GM21367 (cell line): ENCODE results near the gene LY6G6C.

Experiments
- ATAC-seq: cut with Tn5 transposase; IDR thresholded peaks from one replicate; pipeline ENCODE4 v1.9.1; 2021; ENCODE audit not compliant: unreplicated experiment

The LY6G6C gene

DNA sequence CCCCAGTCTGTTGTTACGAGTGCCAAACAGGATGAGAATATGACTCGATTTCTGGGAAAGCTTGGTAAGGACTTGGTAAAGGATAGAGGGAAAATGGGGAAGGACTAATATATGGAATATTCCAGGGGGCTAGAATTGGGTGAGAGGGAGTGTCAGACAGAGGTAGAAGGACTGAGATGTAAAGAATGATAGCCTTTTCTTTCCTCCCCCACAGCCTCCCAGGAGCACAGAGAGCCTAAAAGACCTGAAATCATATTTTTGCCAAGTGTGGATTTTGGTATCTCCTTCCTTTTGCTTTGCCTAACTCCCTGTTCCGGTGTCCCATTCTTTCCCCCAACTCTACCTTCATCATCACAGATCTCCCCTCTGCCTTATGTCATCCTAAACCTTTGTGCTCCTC is 21.3 kb upstream of the LY6G6C start:
- no peak for ATAC-seq

DNA sequence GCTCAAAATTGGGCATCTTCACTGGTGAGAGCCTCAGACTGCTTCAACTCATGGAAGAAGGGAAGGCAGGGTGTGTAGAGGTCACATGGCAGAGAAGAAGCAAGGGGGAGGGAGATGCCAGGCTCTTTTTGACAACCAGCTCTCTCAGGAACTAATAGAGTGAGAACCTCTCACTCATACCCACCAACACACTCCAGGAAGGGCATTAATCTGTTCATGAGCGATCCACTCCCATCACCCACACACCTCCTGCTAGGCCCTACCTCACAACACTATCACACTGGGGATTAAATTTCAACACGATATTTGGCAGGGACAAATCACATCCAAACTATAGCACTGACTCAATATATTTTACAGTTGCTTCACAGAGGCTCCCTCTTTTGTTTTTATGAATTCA is 20.3 kb upstream of the LY6G6C start:
- no peak for ATAC-seq

DNA sequence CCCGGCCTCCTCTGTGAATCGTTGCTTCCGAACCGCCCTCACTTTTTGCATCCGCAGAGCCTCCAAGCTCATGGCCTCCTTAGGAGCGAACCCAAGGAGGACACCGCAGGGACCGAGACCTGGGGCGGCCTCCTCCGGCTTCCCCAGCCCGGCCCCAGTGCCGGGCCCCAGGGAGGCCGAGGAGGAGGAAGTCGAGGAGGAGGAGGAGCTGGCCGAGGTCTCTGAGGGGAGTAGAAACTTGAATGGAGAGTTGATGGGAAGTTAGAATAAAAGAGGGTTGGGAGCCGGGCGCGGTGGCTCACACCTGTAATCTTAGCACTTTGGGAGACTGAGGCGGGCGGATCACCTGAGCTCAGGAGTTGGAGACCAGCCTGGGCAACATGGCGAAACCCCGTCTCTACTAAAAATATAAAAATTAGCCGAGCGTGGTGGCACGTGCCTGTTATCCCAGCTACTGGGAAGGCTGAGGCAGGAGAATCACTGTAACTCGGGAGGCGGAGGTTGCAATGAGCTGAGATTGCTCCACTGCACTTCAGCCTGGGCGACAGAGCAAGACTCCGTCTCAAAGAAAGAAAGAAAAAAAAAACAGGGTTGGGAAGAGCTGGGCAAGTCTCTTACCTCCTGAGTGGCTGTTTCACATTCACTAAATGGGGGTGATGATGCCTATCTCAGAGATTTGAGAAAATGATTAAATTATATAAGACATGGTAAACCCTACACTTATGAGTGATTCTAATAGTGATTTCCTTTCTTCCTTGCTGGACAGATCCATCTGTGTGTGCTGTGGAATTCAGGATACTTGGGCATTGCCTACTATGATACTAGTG is 19.1 kb upstream of the LY6G6C start:
- no peak for ATAC-seq

DNA sequence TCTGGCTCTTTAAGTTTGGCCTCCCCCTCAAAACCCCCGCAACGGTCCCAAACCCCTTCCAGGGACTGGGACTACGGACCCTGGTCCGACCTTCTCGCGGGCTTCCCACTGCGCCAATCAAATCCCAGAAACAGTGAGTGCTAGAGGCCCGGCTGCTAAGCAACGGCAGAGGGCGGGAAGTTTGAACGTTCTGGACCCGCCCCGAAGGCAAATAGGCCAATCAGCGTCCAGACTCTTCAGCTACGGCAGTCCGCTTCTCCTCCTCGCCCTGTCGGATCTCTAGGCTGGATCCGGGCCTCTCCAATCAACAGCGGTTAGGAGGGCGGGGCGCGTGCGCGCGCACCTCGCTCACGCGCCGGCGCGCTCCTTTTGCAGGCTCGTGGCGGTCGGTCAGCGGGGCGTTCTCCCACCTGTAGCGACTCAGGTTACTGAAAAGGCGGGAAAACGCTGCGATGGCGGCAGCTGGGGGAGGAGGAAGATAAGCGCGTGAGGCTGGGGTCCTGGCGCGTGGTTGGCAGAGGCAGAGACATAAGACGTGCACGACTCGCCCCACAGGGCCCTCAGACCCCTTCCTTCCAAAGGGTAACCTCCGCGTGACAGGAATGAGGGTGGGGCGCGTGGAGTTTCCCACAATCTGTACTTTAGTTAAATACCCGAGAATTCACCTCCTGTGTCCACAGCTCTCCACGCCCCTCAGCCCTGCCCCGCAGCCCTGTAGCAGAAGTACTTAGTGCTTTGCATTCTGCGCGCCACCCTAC is 18.3 kb upstream of the LY6G6C start, which contains the start of gene MSH5:
TSS of gene MSH5 (plus strand) at position 367 of the 758 bp plus-strand sequence. CDS start 462 bp downstream, outside the sequence.
- ATAC-seq: peak; percentile 50

DNA sequence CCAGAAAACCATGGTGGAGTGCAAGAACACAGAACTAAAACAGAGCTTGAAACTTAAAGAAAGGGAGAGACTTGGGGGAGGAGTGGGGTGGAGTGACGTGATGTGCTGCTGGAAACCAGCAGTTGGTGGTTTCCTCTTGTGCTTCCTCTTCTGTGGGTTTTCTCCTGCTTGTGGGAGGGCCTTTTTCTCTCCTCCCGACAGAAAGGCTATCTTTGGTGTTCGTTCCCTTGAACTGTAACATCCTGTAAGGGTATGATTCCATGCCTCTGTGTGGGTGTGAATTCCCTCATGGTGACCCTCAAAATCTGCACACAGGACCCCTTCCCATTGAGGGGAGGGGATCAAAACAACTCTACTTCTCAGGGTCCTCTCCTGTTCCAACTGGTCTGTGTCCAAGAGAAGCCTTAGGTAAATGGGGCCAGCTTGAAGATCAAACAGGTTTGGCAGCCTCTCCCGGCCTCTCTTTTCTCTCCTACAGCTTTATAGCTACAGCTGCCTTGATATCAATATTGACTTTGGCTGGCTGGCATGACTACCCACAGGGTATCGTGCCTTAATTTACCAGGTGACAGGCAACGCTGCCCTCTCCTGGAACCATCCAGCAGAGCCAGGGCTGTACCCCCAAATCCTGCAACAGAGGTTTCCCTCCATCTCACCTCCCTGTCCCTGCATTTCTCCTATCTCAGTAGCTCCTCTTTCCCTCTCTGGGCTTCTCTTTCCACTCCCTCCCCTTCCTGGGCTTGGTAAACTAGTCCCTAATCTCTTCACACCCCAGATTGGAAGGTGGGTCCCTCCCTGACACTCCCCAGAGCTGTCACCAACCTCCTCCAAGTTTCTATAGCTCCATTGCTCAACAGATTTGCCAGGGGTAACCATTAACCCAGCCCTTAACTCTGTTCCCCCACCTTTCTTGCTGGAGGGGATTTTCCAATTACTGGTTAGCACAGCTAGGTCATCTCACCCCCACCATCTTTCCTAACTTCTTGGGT is 16.7 kb upstream of the LY6G6C start:
- ATAC-seq: peak; percentile 24

DNA sequence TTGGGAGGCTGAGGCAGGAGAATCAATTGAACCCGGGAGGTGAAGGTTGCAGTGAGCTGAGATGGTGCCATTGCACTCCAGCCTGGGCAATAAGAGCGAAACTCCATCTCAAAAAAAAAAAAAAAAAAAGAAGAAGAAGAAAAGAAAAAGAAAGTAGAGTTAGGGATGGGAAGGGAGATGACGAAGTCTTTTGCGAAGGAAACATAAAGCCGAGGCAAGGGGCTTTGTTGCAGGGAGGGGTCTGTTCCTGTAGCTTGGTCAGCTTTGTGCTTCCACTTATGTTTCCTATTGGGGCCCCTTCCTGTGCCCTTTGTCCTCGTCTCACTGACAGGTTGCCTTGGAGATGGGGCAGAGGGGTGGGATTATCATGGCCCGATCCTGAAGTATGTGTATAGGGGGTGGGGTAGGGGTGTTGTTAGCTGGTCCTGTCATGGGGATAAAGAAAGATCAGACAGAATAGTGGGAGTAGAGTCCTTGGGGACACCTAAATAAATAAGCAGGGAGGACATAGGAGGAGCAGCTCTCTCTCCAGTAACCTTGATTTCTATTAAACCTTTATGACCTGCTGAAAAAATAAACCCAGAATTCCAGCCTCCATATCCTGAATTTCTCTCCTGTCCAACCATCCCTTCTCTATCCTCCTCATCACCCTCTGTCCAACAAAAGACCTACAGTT is 15.9 kb upstream of the LY6G6C start:
- no peak for ATAC-seq

DNA sequence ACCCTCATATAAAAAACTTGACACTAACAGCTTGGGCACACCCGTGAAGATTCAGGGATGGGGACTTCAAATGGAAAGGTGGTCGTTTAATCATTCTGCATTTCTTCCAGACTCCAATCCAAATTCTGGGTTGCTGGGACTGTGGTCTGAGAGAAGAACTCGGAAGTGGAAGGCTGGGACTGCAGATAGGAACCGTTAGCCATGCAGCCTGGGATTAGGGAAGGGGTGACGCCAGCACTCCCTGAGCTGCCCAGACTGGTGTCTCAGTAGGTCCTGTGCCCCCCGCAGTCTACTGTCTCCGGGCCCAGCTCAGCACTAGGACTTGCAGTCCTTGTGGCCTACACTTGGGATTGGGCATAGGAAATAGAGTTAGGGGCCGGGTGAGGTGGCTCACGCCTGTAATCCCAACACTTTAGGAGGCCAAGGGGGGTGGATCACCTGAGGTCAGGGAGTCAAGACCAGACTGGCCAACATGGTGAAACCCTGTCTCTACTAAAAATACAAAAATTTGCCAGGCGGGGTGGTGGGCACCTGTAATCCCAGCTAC is 15.3 kb upstream of the LY6G6C start:
- ATAC-seq: no peak

DNA sequence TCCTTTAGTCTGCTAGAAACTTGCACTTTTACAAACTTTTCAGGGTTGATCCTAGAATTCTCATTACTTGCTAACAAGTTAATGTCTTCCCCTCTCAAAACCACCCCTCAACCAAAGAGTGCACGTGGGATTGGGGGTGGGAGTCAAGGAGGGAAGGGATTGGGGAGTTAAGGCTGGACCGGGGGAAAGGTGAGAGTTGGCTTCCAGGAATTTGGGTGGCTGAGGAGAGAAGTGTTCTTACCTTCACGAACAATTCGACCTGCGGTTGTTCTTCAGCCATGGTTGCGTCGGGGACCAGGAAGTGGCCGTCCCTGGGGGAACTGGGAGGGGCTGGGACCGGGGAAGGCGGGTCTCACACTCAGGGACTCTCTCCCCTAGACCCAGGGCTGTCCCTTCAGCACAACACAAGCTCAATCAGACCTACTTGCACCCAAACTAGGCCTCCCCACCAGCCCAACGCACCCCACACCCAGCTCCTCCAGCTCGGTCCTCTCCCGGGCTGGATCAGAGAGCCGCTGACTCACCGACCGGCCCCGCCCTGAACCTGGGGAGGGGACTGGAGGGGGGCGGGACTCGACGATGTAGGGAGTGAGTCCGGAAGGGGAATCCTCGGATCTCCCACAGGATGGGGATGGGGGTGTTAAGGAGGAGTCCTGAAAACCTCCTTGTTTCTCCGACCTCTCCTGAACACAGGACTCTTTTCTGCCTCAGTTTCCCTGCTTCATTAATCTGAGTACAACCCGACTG is 14.6 kb upstream of the LY6G6C start, which contains the start of gene CLIC1:
TSS of gene CLIC1 (minus strand) at position 510 of the 747 bp plus-strand sequence. CDS start at position 280, 230 bp downstream.
- ATAC-seq: no peak

DNA sequence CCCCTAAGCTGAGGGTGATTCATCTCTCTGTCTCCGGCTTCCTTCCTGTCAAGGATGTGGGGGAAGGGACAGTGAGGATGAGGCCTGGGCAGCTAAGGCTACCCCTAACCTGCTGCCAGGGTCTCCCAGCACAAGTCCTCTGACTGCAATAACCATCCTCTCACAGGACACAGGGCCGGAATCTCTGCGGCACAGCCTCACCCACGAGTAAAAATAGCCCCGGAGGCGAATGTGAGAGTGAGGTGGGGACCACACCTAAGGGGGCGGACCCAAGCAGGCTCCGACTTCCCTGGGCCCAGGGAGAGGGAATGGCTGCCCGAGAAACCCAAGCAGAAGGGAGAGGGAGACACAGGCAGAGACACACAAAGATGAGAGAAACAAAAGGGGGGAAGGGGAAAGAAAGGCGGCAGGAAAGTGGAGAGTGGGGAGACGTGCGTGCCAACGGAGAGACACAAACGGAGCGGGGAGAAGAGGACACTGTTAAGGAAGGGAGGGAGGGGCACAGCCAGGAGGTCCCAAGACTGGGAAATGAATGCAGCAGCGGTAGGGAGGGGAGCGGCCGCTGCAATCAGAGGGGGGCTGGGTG is 13.4 kb upstream of the LY6G6C start:
- ATAC-seq: no peak

DNA sequence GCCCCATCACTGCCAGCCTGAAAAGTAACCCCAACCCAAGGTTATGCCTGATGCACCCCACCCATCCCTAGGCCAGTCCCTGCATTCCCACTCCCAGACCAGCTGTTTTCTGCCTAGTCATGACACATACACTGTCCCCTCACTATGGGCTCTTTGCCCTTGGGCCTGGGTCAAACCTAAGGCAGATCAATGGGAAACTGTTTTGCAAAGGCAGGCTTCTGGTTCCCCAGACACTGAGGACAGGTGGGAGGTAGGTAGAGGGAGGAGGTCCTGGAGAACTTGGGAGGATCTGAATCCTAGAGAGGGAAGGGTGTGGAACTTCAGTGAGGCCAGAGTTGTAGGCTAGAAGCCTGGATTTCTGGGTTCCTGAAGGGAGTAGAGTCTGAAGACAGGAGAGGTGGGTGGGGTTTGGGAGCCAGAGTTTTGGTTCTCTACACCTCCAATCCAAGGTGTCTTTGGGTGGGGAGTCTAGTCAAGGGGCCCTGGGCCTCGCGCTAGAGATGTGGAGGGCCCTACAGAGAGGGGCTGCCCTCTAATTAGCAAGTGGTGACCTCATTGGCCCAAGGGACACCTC is 12.8 kb upstream of the LY6G6C start:
- ATAC-seq: no peak

DNA sequence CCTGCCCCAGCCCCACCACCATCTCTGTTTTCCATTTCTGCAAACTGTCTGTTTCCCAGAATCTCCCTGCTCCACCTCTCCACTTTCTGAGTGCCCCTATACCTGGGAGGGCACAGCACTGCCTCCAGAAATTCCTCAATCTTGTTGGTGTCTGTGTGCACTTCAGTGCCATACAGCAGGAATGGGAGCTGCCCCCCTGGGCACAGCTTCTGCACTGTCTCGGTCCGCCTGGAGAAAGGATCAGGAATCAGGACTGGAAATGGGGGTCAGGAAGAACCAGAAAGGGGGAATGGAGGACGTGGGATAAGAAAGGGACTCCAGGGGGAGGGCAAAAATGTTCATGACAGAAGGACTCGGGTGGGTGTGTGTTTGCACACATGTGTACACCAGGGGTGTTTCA is 12.2 kb upstream of the LY6G6C start:
- ATAC-seq: no peak

DNA sequence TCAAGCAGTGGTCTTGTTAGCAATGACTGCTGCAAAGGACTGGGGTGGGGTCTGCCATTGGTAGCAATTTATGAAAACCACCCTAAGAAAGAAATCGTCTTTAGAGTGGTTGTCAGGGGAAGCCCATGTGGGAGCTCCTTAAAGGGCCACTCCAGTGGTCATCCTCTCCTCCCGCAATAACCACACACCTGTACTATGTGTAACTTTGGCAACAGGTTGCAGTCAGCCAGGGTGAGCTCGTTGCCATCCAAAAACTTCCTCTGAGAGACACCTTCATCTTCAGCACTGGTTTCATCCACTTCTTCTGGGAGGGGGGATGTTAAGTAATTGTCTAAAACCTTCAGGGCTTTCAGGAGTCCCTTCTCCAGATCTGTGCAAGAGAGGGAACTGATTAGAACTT is 10.5 kb upstream of the LY6G6C start:
- no peak for ATAC-seq

DNA sequence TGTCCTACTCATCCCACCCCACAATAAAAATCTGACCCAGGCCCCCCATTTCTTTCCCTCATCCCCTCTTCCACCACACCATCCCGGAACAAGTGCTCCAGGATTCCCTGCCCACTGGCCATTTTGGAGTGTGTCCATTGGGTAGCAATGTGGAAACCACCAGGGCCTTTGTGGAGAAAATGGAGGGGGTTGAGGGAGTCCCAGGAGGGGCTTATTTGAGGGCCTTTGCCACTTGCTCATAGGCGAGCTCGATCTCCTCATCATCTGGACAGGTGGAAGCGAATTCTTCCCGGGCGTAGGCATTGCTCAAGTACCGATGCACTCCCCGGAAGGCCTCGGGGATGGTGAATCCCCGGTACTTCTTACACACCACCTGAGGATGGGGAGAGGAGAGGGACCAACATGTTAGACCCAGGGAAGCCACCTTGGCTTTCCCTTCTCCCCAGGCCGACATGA is 9.1 kb upstream of the LY6G6C start:
- no peak for ATAC-seq

DNA sequence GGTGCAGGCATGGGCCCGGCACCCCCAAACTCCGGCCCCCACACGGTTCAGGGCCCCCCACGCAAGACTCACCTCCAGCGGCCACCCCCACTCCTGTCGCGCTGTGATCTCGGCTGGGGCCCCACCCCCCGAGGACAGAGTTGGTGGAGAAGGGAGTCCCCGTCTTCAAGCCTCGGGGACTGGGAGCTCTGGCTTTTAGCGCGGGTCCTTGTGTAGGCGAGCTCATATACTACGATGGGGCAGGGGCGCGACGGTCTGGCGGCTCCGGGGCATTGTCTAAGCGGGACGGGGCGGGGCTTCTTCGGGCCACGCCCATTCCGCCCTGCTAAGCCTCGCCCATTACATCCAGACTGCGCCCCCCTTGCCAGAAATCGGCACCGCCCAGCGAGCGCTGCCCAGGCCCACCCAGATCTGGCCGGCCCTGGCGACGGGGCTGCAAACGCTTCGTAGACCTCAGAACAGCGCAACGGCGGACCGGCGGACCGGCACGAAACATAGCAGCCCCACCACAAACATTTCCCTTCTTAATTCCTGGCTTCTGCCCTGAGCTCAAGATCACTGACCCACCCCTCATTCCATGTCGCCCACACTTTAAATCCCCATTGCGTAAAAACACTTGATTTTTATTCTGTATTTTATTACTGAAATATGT is 8.6 kb upstream of the LY6G6C start:
- ATAC-seq: peak; percentile 15

DNA sequence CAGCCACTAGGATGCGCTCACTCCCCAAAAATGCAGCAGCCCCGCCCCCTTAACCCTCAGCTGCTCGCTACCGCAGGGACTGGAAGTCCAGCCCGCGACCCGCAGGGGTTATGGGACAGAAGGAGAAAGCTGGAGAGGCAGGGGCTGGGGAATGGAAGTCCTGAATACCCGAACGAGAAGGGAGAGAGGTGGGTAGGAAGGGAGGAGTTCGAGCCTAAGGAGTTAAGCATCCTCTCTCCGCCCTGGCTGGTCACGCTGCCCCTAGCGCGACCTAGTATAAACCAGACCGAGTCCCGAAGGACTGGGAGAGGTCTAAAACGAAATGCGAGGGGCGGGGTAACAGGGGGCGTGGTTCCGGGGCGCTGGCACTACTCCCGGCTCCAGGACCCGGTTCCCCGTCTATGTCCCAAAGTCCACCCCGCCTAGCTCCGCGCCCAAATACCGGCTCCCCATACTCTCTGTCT is 8.0 kb upstream of the LY6G6C start:
- ATAC-seq: peak; percentile 38

DNA sequence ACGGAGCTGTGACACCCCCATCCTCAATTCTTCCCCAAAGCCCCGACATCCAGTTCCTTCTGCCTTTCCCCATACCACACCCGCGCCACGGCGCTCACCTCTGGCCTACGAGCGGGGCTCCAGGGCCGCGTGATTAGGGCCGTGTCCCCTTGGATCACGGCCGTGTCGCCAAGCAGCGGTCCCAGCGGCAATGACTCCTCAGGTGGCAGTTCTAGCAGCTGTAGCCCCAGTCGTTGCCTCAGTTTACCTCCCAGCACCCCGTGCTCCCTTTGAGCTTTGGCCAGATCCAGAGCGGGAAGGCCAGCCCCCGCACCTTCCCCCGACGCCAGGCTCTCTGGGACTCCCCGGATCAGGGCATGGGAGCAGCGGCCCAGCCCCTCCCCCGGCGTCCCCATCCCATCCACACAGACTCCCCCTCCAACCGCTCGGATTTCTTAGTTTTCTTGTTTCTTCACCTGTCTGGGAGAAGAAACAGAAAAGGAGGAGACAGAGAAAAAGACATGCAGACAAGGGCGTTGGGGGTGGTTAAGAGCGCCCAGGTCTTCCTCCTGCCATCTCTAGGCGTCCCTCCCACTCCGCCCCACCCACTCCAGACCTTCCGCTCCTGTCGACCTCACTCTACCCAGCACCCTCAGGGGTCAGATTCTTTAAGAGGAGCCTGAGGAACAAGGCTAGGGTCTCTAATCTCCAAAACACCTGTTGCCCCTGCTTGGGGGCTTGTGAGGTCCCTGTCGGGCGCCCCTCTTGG is 7.4 kb upstream of the LY6G6C start, which contains the start of gene DDAH2:
TSS of gene DDAH2 (minus strand) at position 533 of the 748 bp plus-strand sequence. CDS start at position 395, 138 bp downstream.
- ATAC-seq: no peak
